Gastrocnemius medialis (tissue), 4 donors: ENCODE measurements around the gene ZNF837. TPM values are rescaled to one million over a fixed set of nuclear protein-coding genes. Genes with fewer than 3 reads are reported as not detected.

Experiments used
- ATAC-seq, 2 donors: fragments of 150-250 bp; one replicate each; pipeline ENCODE4 v1.9.1; 2016
- DNase-seq, 2 donors: peaks; one replicate each; pipeline ENCODE4 v3.0.0-alpha.2; 2019
- H3K27ac ChIP-seq, 4 donors: fragments of 200-600 bp; sonication (generic); 1 replicate in 1 of 4; 2 replicates in 3 of 4; pipeline ENCODE4 v1.5.1; 2016 to 2018; ENCODE audit warnings: mild to moderate bottlenecking in 2 of 4, moderate library complexity in 1 of 4
- H3K27me3 ChIP-seq, 3 donors: fragments of 200-600 bp; sonication (generic) in 2 of 3; 1 replicate in 1 of 3; 2 replicates in 2 of 3; pipeline versions ENCODE4 v1.5.1 to v1.6.0; 2016 to 2019; ENCODE audit warnings: mild to moderate bottlenecking in 1 of 3, moderate library complexity in 1 of 3
- H3K36me3 ChIP-seq, 2 donors: fragments of 200-600 bp; sonication (generic) in 1 of 2; one replicate each; pipeline ENCODE4 v1.5.1; 2017 to 2018
- H3K4me1 ChIP-seq, 2 donors: fragments of 200-600 bp; sonication (generic) in 1 of 2; one replicate each; pipeline ENCODE4 v1.5.1; 2016 to 2017; ENCODE audit warnings: mild to moderate bottlenecking in 2 of 2
- H3K4me3 ChIP-seq, 4 donors: fragments of 200-600 bp; sonication (generic) in 3 of 4; 1 replicate in 1 of 4; 2 replicates in 3 of 4; pipeline ENCODE4 v1.5.1; 2016 to 2019; ENCODE audit warnings: mild to moderate bottlenecking in 2 of 4
- H3K9me3 ChIP-seq, 3 donors: fragments of 200-600 bp; sonication (generic) in 2 of 3; 1 replicate in 1 of 3; 2 replicates in 2 of 3; pipeline ENCODE4 v1.5.1; 2016 to 2019
- CTCF ChIP-seq, 5 experiments: fragments of 450-650 bp in 3 of 5; fragments of 200-600 bp in 2 of 5; sonication (generic) in 2 of 5; IDR thresholded peaks in 4 of 5; conservative IDR thresholded peaks in 1 of 5; 1 replicate in 4 of 5; 2 replicates in 1 of 5; pipeline ENCODE4 v1.5.1; 2016 to 2019; ENCODE audit warnings: antibody characterized with exemption in 5 of 5, mild to moderate bottlenecking in 3 of 5, moderate library complexity in 3 of 5
- POLR2A ChIP-seq, 2 donors: fragments of 450-650 bp; IDR thresholded peaks; one replicate each; pipeline ENCODE4 v1.6.1; 2017; ENCODE audit warnings: antibody characterized with exemption in 2 of 2, mild to moderate bottlenecking in 2 of 2, moderate library complexity in 2 of 2
- in situ Hi-C, 4 donors: fragments of 200-750 bp; cut with MboI; loops; one replicate each; pipeline versions ENCODE4 v1.15.0 to v1.8.0; 2017; ENCODE audit warnings: low sequenced_read_pairs in 4 of 4
- intact Hi-C: fragments of 100-400 bp; cut with DNase I; formaldehyde crosslinking; loops from one replicate; pipeline ENCODE4 v1.15.1; 2023; ENCODE audit warnings: low total_unique reads
- total RNA-seq, 4 donors: library from RNA; depleted of rRNA; stranded (reverse); fragments of >200 nt; gene quantifications; one replicate each; pipeline versions ENCODE4 v1.1.0 to v1.2.3, GENCODE V29; 2016

Gene ZNF837
- total RNA-seq, 4 donors from 2014 or later: 0.11 to 0.36 TPM; not detected in 2

GRCh38 chr19:58351990-58352755, 28.7 kb downstream of the ZNF837 start:
- ATAC-seq (no peak), DNase-seq (no peak)
- TF ChIP-seq CTCF (IDR thresholded peaks at IDR 0.05 in 4 of 5, conservative IDR thresholded peaks at IDR 0.05 in 1 of 5) (no peak), POLR2A (IDR thresholded peaks at IDR 0.05) (no peak)
- peaks cover 10 to 50% (median 32%) of the 10 kb centered on the region in 3 donors for H3K27me3 ChIP-seq
- no peak overlapping the region for H3K4me3 ChIP-seq
- in situ Hi-C loops: no loop called here
- no peaks in the 10 kb centered on the region for H3K9me3 ChIP-seq
- no peaks in the 10 kb centered on the region for H3K36me3 ChIP-seq
- H3K4me1 ChIP-seq: no peaks in the 10 kb centered on the region
- intact Hi-C loops: no loop called here
- no peak overlapping the region for H3K27ac ChIP-seq

GRCh38 chr19:58351558-58351878, 29.3 kb downstream of the ZNF837 start:
- no peak for DNase-seq
- ATAC-seq: no peak
- Histone ChIP-seq H3K36me3 (no peaks in the 10 kb centered on the region), H3K27me3 (peaks cover 14 to 53% (median 39%) of the 10 kb centered on the region in 3 donors), H3K4me1 (no peaks in the 10 kb centered on the region), H3K9me3 (no peaks in the 10 kb centered on the region), H3K27ac (no peak overlapping the region), H3K4me3 (no peak overlapping the region)
- TF ChIP-seq CTCF (IDR thresholded peaks at IDR 0.05 in 4 of 5, conservative IDR thresholded peaks at IDR 0.05 in 1 of 5): no peak
- TF ChIP-seq POLR2A (IDR thresholded peaks at IDR 0.05): no peak
- in situ Hi-C loops: no loop called here
- intact Hi-C loops: no loop called here

GRCh38 chr19:58350871-58351557, 29.8 kb downstream of the ZNF837 start:
- in situ Hi-C loops (no loop called here), intact Hi-C loops (no loop called here)
- no peak overlapping the region for H3K27ac ChIP-seq
- DNase-seq (no peak), ATAC-seq (no peak)
- H3K4me1 ChIP-seq: no peaks in the 10 kb centered on the region
- H3K27me3 ChIP-seq: peaks cover 15 to 52% (median 40%) of the 10 kb centered on the region in 3 donors
- TF ChIP-seq POLR2A (IDR thresholded peaks at IDR 0.05): no peak
- no peak for TF ChIP-seq CTCF (IDR thresholded peaks at IDR 0.05 in 4 of 5, conservative IDR thresholded peaks at IDR 0.05 in 1 of 5)
- H3K4me3 ChIP-seq: no peak overlapping the region
- no peaks in the 10 kb centered on the region for H3K9me3 ChIP-seq
- no peaks in the 10 kb centered on the region for H3K36me3 ChIP-seq

- intact Hi-C loops: no loop called here
- no peaks in the 10 kb centered on the region for H3K9me3 ChIP-seq
- peaks cover 15 to 48% (median 37%) of the 10 kb centered on the region in 3 donors for H3K27me3 ChIP-seq
- in situ Hi-C loops: no loop called here
- no peak overlapping the region for H3K4me3 ChIP-seq
- TF ChIP-seq POLR2A (IDR thresholded peaks at IDR 0.05): no peak
- TF ChIP-seq CTCF (IDR thresholded peaks at IDR 0.05 in 4 of 5, conservative IDR thresholded peaks at IDR 0.05 in 1 of 5): no peak
- no peak overlapping the region for H3K27ac ChIP-seq
- H3K4me1 ChIP-seq: no peaks in the 10 kb centered on the region
- DNase-seq: no peak
- ATAC-seq: no peak
- H3K36me3 ChIP-seq: no peaks in the 10 kb centered on the region
These were observed 30.6 kb downstream of the ZNF837 start for GRCh38 chr19:58350001-58350861.
